DND-41 (cell line): ENCODE measurements around the gene SLC7A6OS.
A peak's percentile ranks its signal among the peaks of the same experiment; 100 is the strongest.

Experiments used
- ATAC-seq: fragments of 200-7000 bp; cut with Tn5 transposase; 3 replicates; pipeline ENCODE4 v1.9.1; 2021; ENCODE audit warnings: low read depth; ENCODE audit not compliant: insufficient read depth
- DNase-seq: peaks from one replicate; pipeline ENCODE4 v3.0.0-alpha.2; 2020
- H2AFZ ChIP-seq: 2 replicates; pipeline ENCODE4 v1.6.0; 2012; ENCODE audit warnings: low read depth, low read length
- H3K27ac ChIP-seq: 2 replicates; pipeline ENCODE4 v1.5.1; 2012; ENCODE audit warnings: low read length, inconsistent platforms
- H3K27me3 ChIP-seq: fragments of 200-600 bp; sonication (generic); 2 replicates; pipeline ENCODE4 v1.6.0; 2012; ENCODE audit warnings: low read length, mild to moderate bottlenecking, inconsistent platforms; ENCODE audit not compliant: insufficient read depth, poor library complexity
- H3K36me3 ChIP-seq: 2 replicates; pipeline ENCODE4 v1.5.1; 2012; ENCODE audit warnings: low read length, inconsistent platforms; ENCODE audit not compliant: insufficient read depth
- H3K4me1 ChIP-seq: 2 replicates; pipeline ENCODE4 v1.5.1; 2012; ENCODE audit warnings: mild to moderate bottlenecking, low read length; ENCODE audit not compliant: insufficient read depth
- H3K4me2 ChIP-seq: 2 replicates; pipeline ENCODE4 v1.6.0; 2012; ENCODE audit warnings: mild to moderate bottlenecking, moderate library complexity, low read length, inconsistent platforms; ENCODE audit not compliant: insufficient read depth
- H3K4me3 ChIP-seq, 2 experiments: fragments of 200-600 bp in 1 of 2; shearing (Covaris generic) in 1 of 2; 2 replicates each; pipeline ENCODE4 v1.5.1; 2012 to 2016; ENCODE audit warnings: inconsistent platforms in 2 of 2, low read length in 2 of 2, mild to moderate bottlenecking in 2 of 2, low read depth in 1 of 2, moderate library complexity in 1 of 2
- H3K79me2 ChIP-seq: 2 replicates; pipeline ENCODE4 v1.6.0; 2012; ENCODE audit warnings: low read length, inconsistent platforms; ENCODE audit not compliant: insufficient read depth
- H3K9ac ChIP-seq: 2 replicates; pipeline ENCODE4 v1.6.0; 2012; ENCODE audit warnings: low read depth, mild to moderate bottlenecking, inconsistent platforms, low read length, moderate library complexity
- H3K9me3 ChIP-seq: 2 replicates; pipeline ENCODE4 v1.5.1; 2012; ENCODE audit warnings: low read length, moderate library complexity, mild to moderate bottlenecking, inconsistent platforms; ENCODE audit not compliant: insufficient read depth, severe bottlenecking
- H4K20me1 ChIP-seq: 2 replicates; pipeline ENCODE4 v1.6.0; 2012; ENCODE audit warnings: low read length; ENCODE audit not compliant: insufficient read depth
- CTCF ChIP-seq: IDR thresholded peaks from 2 replicates; pipeline ENCODE4 v1.5.1; 2012; ENCODE audit warnings: borderline replicate concordance, low read length, moderate library complexity, mild to moderate bottlenecking; ENCODE audit not compliant: poor library complexity, severe bottlenecking; ENCODE audit errors: extremely low read depth
- EZH2 ChIP-seq: IDR thresholded peaks from 3 replicates; pipeline ENCODE4 v1.6.1; 2012; ENCODE audit warnings: borderline replicate concordance, low read depth, mild to moderate bottlenecking, moderate library complexity, low read length, inconsistent platforms; ENCODE audit not compliant: severe bottlenecking

The SLC7A6OS gene

GRCh38 chr16:68267612-68268405 is 42.9 kb downstream of the SLC7A6OS start:
- ATAC-seq (no peak), DNase-seq (no peak)
- peaks cover 95% of the 10 kb centered on the region for H3K79me2 ChIP-seq
- peaks cover 48% of the 10 kb centered on the region for H3K36me3 ChIP-seq
- no peak overlapping the region for H2AFZ ChIP-seq
- no peak overlapping the region for H3K4me3 ChIP-seq
- no peak for TF ChIP-seq CTCF
- no peak for TF ChIP-seq EZH2
- H3K4me2 ChIP-seq = peak overlapping the region; percentile 34
- H3K9ac ChIP-seq = peak overlapping the region; percentile 17
- no peaks in the 10 kb centered on the region for H3K27me3 ChIP-seq
- H3K27ac ChIP-seq = peak overlapping the region; percentile 22; the same call in 1 of the 2 replicates
- H4K20me1 ChIP-seq = peaks cover 34% of the 10 kb centered on the region; the same call in 1 of the 2 replicates
- H3K9me3 ChIP-seq = no peaks in the 10 kb centered on the region
- peaks cover 70% of the 10 kb centered on the region for H3K4me1 ChIP-seq

GRCh38 chr16:68265078-68265920 is 45.4 kb downstream of the SLC7A6OS start:
- peak overlapping the region; percentile 45 to 77; a peak in 3 of 4 replicates for H3K4me3 ChIP-seq
- H3K79me2 ChIP-seq = peaks cover 74% of the 10 kb centered on the region
- peak; percentile 68 for DNase-seq
- peak overlapping the region; percentile 78 for H2AFZ ChIP-seq
- H3K4me2 ChIP-seq = peak overlapping the region; percentile 73
- TF ChIP-seq EZH2 (no peak), CTCF (no peak)
- H3K27ac ChIP-seq = peak overlapping the region; percentile 85
- H3K27me3 ChIP-seq = no peaks in the 10 kb centered on the region
- peaks cover 38% of the 10 kb centered on the region for H3K36me3 ChIP-seq
- peak; percentile 57 for ATAC-seq
- H3K9ac ChIP-seq = peak overlapping the region; percentile 87
- peaks cover 60% of the 10 kb centered on the region for H3K4me1 ChIP-seq
- H3K9me3 ChIP-seq = no peaks in the 10 kb centered on the region
- peaks cover 22% of the 10 kb centered on the region; the same call in 1 of the 2 replicates for H4K20me1 ChIP-seq

GRCh38 chr16:68264128-68265077 is 46.3 kb downstream of the SLC7A6OS start, which contains the start of gene SLC7A6:
Gene SLC7A6, plus strand, starts transcription at chr16:68264526. Its CDS starts 10,201 bp downstream, at chr16:68274727.
- H3K27ac ChIP-seq = peak within 1 kb of the TSS; percentile 85

More at GRCh38 chr16:68264128-68265077, 46.3 kb downstream of the SLC7A6OS start, which contains the start of gene SLC7A6:
- TF ChIP-seq EZH2 (no peak), CTCF (peak; percentile 88)
- Histone ChIP-seq H4K20me1 (peaks cover 14% of the 10 kb centered on the region; the same call in 1 of the 2 replicates), H3K27me3 (no peaks in the 10 kb centered on the region), H3K9ac (peak within 1 kb of the TSS; percentile 87), H3K79me2 (peaks cover 67% of the 10 kb centered on the region), H3K9me3 (no peaks in the 10 kb centered on the region), H3K4me1 (peaks cover 56% of the 10 kb centered on the region), H3K36me3 (peaks cover 38% of the 10 kb centered on the region), H3K4me2 (peak within 1 kb of the TSS; percentile 73), H3K4me3 (peak within 1 kb of the TSS; percentile 68 to 77), H2AFZ (peak within 1 kb of the TSS; percentile 78)
- ATAC-seq = peak; percentile 68
- DNase-seq = peak; percentile 76
